Smooth muscle cell (in vitro differentiated cells): ENCODE results near the gene SLC35F1. TPM values are rescaled to one million over a fixed set of nuclear protein-coding genes. Genes with fewer than 3 reads are reported as not detected.

ENCODE experiments used
- DNase-seq: peaks from one replicate; lab custom pipeline; 2025; ENCODE audit not compliant: unreplicated experiment; lab: John Stamatoyannopoulos, UW
- H2AFZ ChIP-seq: fragments of 200-600 bp; sonication (generic); 2 replicates; pipeline ENCODE4 v1.6.0; 2016; ENCODE audit warnings: antibody characterized with exemption, low read depth, mild to moderate bottlenecking
- H3F3A ChIP-seq: fragments of 200-600 bp; sonication (generic); 2 replicates; pipeline ENCODE4 v1.6.0; 2017; ENCODE audit warnings: antibody characterized with exemption, low read depth
- H3K27ac ChIP-seq: fragments of 200-600 bp; sonication (generic); 2 replicates; pipeline ENCODE4 v1.5.1; 2016; ENCODE audit warnings: low read depth, mild to moderate bottlenecking
- H3K27me3 ChIP-seq: fragments of 200-600 bp; sonication (generic); 2 replicates; pipeline ENCODE4 v1.6.1; 2016; ENCODE audit warnings: low read depth, mild to moderate bottlenecking
- H3K36me3 ChIP-seq: fragments of 200-600 bp; sonication (generic); 2 replicates; pipeline ENCODE4 v1.5.1; 2016; ENCODE audit warnings: low read depth
- H3K4me1 ChIP-seq: fragments of 200-600 bp; sonication (generic); 2 replicates; pipeline ENCODE4 v1.5.1; 2016; ENCODE audit warnings: low read depth
- H3K4me2 ChIP-seq: fragments of 200-600 bp; sonication (generic); 2 replicates; pipeline ENCODE4 v1.6.0; 2016; ENCODE audit warnings: mild to moderate bottlenecking
- H3K4me3 ChIP-seq: fragments of 200-600 bp; sonication (generic); 2 replicates; pipeline ENCODE4 v1.5.1; 2016; ENCODE audit warnings: mild to moderate bottlenecking
- H3K79me2 ChIP-seq: fragments of 200-600 bp; sonication (generic); 2 replicates; pipeline ENCODE4 v1.6.0; 2016; ENCODE audit warnings: low read depth, mild to moderate bottlenecking
- H3K9ac ChIP-seq: fragments of 200-600 bp; sonication (generic); 2 replicates; pipeline ENCODE4 v1.6.0; 2016; ENCODE audit warnings: low read depth
- H3K9me3 ChIP-seq: fragments of 200-600 bp; sonication (generic); replicated peaks from 2 replicates; pipeline ENCODE4 v1.5.1; 2016; ENCODE audit warnings: low read depth
- H4K20me1 ChIP-seq: fragments of 200-600 bp; sonication (generic); 2 replicates; pipeline ENCODE4 v1.6.0; 2016; ENCODE audit warnings: low read depth
- CTCF ChIP-seq: fragments of 200-600 bp; sonication (generic); IDR thresholded peaks from 2 replicates; pipeline ENCODE4 v1.5.1; 2017; ENCODE audit warnings: borderline replicate concordance, mild to moderate bottlenecking, antibody characterized with exemption; ENCODE audit not compliant: insufficient read depth, poor library complexity, severe bottlenecking
- WGBS: methylation state at CpG from one replicate; pipeline ENCODE4 v1.1.7; 2016; ENCODE audit warnings: low lambda C conversion rate; 5-methylcytosine and 5-hydroxymethylcytosine counted together
- polyA plus RNA-seq: library from polyadenylated mRNA; unstranded; fragments of >200 nt; fragmentation: Nextera tagmentation; extraction: Ambion mirVana; gene quantifications from 2 replicates; pipeline ENCODE4 v1.2.1, GENCODE V29; 2016
- total RNA-seq: library from RNA; depleted of rRNA; stranded (reverse); fragments of >200 nt; gene quantifications from 2 replicates; pipeline ENCODE4 v1.2.3, GENCODE V29; 2014

The SLC35F1 gene
- total and polyA plus RNA-seq, 2 experiments from 2014 or later = 0.05 to 0.09 TPM

GRCh38 chr6:118012944-118013343 is 105.9 kb downstream of the SLC35F1 start:
- no peak overlapping the region for H3K4me3 ChIP-seq
- no peak overlapping the region for H3K4me2 ChIP-seq
- H3K79me2 ChIP-seq = no peaks in the 10 kb centered on the region
- H3K36me3 ChIP-seq = no peaks in the 10 kb centered on the region
- H3K9me3 ChIP-seq = no peaks in the 10 kb centered on the region
- no peaks in the 10 kb centered on the region for H3F3A ChIP-seq
- H3K27ac ChIP-seq = no peak overlapping the region
- 82% methylated on average over 5 of the region's 5 CpGs for WGBS
- TF ChIP-seq CTCF = no peak
- no peaks in the 10 kb centered on the region for H4K20me1 ChIP-seq
- DNase-seq = no peak
- no peak overlapping the region for H3K9ac ChIP-seq
- no peak overlapping the region for H2AFZ ChIP-seq
- H3K4me1 ChIP-seq = no peaks in the 10 kb centered on the region
- no peaks in the 10 kb centered on the region for H3K27me3 ChIP-seq

- no peak overlapping the region for H3K9ac ChIP-seq
- H2AFZ ChIP-seq = no peak overlapping the region
- WGBS = 82% methylated on average over 2 of the region's 2 CpGs
- no peaks in the 10 kb centered on the region for H3K9me3 ChIP-seq
- no peaks in the 10 kb centered on the region for H4K20me1 ChIP-seq
- no peaks in the 10 kb centered on the region for H3K79me2 ChIP-seq
- no peaks in the 10 kb centered on the region for H3K27me3 ChIP-seq
- no peaks in the 10 kb centered on the region for H3K36me3 ChIP-seq
- peaks cover 4% of the 10 kb centered on the region for H3K4me1 ChIP-seq
- H3K4me3 ChIP-seq = no peak overlapping the region
- no peaks in the 10 kb centered on the region for H3F3A ChIP-seq
- DNase-seq = no peak
- no peak overlapping the region for H3K4me2 ChIP-seq
- TF ChIP-seq CTCF = no peak
- H3K27ac ChIP-seq = no peak overlapping the region
Observed at GRCh38 chr6:118016532-118016931, 109.5 kb downstream of the SLC35F1 start.

- DNase-seq = no peak
- no peaks in the 10 kb centered on the region for H3K79me2 ChIP-seq
- no peaks in the 10 kb centered on the region for H3F3A ChIP-seq
- no peaks in the 10 kb centered on the region for H3K27me3 ChIP-seq
- H3K4me2 ChIP-seq = no peak overlapping the region
- no peaks in the 10 kb centered on the region for H4K20me1 ChIP-seq
- no peaks in the 10 kb centered on the region for H3K36me3 ChIP-seq
- H3K27ac ChIP-seq = no peak overlapping the region
- no peak overlapping the region for H2AFZ ChIP-seq
- peaks cover 4% of the 10 kb centered on the region for H3K4me1 ChIP-seq
- no peak overlapping the region for H3K4me3 ChIP-seq
- no peak overlapping the region for H3K9ac ChIP-seq
- no peaks in the 10 kb centered on the region for H3K9me3 ChIP-seq
- WGBS = 47% methylated on average over 2 of the region's 2 CpGs
- no peak for TF ChIP-seq CTCF
Observed at GRCh38 chr6:118017301-118017848, 110.3 kb downstream of the SLC35F1 start.

- Histone ChIP-seq H3K27me3 (no peaks in the 10 kb centered on the region), H3K36me3 (no peaks in the 10 kb centered on the region), H3F3A (no peaks in the 10 kb centered on the region), H4K20me1 (no peaks in the 10 kb centered on the region), H3K4me2 (no peak overlapping the region), H3K4me1 (peaks cover 4% of the 10 kb centered on the region), H3K79me2 (no peaks in the 10 kb centered on the region), H3K4me3 (no peak overlapping the region), H2AFZ (no peak overlapping the region), H3K9me3 (no peaks in the 10 kb centered on the region), H3K27ac (no peak overlapping the region), H3K9ac (no peak overlapping the region)
- TF ChIP-seq CTCF = no peak
- DNase-seq = no peak
- 93% methylated on average over 3 of the region's 3 CpGs for WGBS
Observed at GRCh38 chr6:118023771-118024170, 116.7 kb downstream of the SLC35F1 start.
